Activated CD8-positive, alpha-beta memory T cell treated with anti-CD3 and anti-CD28 coated beads for 1 hour (primary cell): ENCODE data around the gene HMGCL.
A peak's percentile ranks its signal among the peaks of the same experiment; 100 is the strongest.

Experiments used
- DNase-seq, 2 donors: peaks; one replicate each; pipeline ENCODE4 v3.0.0-alpha.2; 2020; ENCODE audit warnings: low read depth in 1 of 2; ENCODE audit errors: extremely low read depth in 1 of 2

HMGCL gene

GRCh38 chr1:23779826-23780371, 45.3 kb downstream of the HMGCL start:
- no peak for DNase-seq

GRCh38 chr1:23777979-23778814, 47.0 kb downstream of the HMGCL start, which contains the start of gene PITHD1:
PITHD1 (plus strand) TSS chr1:23778418; CDS start chr1:23778516, 98 bp downstream.
- peak; percentile 31 to 66 for DNase-seq

- DNase-seq = no peak
These were observed 49.0 kb downstream of the HMGCL start for GRCh38 chr1:23776217-23776616.

- no peak for DNase-seq
These were observed 50.9 kb downstream of the HMGCL start for GRCh38 chr1:23774174-23774880.

GRCh38 chr1:23772854-23773242, 52.4 kb downstream of the HMGCL start:
- no peak for DNase-seq

GRCh38 chr1:23772049-23772853, 53.0 kb downstream of the HMGCL start:
- DNase-seq = peak; percentile 70 to 77

GRCh38 chr1:23768733-23769132, 56.5 kb downstream of the HMGCL start:
- DNase-seq = no peak

- no peak for DNase-seq
These were observed 62.1 kb downstream of the HMGCL start for GRCh38 chr1:23763041-23763577.

GRCh38 chr1:23759277-23759676, 66.0 kb downstream of the HMGCL start:
- DNase-seq = no peak

- no peak for DNase-seq
These were observed 67.4 kb downstream of the HMGCL start for GRCh38 chr1:23757812-23758211.

GRCh38 chr1:23756676-23757075, 68.6 kb downstream of the HMGCL start:
- no peak for DNase-seq

GRCh38 chr1:23752909-23753308, 72.3 kb downstream of the HMGCL start:
- DNase-seq = no peak
